ENCODE measurements around the gene TMEM266. TPM values are rescaled to one million over a fixed set of nuclear protein-coding genes. Genes with fewer than 3 reads are reported as not detected.

Gene TMEM266
- total RNA-seq, 4 donors from 2014 or later, result 0.17 to 0.40 TPM; not detected in 2

- intact Hi-C loops (cut with DNase I), result no loop called here
- no peak overlapping the region for H3K27ac ChIP-seq (replicated peaks in 1 of 4)
- 96% methylated on average over 13 of the region's 15 CpGs for WGBS
These were observed 116.8 kb downstream of the TMEM266 start for GRCh38 chr15:76176487-76177085.

DNA sequence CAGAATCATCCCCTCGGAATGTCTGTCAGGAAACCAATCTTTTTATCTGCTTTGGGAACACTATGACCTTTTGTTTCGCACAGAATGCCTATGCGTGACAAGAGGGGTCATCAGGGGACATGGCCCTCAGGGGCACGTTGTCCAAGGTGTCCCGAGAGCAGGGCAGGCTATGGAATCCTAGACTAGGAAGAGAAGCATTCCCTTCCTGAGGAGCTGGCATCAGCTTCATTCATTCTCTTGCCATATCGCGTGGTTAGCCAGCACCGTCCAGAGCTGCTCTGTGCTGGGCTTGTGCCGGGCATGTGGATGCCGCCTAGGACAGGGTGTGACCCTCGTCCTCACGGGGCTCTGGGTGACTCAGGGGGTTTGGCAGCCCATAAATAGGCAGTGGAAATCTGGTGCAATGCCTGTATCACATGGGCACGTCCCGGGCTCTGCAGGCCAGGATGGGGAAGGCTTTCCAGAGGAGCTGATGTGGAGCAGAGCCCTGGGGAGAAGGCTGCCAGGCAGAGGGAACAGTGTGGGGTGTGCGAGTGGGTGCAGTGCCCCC is 117.8 kb downstream of the TMEM266 start:
- peaks cover 0 to 47% (median 0%) of the 10 kb centered on the region in 4 donors for H3K27me3 ChIP-seq
- DNase-seq (ENCODE audit: extremely low spot score), result no peak
- no peak for TF ChIP-seq CTCF (IDR thresholded peaks at IDR 0.05)
- no peak for TF ChIP-seq EP300 (IDR thresholded peaks at IDR 0.05)
- peak; percentile 13 to 26 for TF ChIP-seq POLR2AphosphoS5 (IDR thresholded peaks at IDR 0.05)
- no peak overlapping the region for H3K4me3 ChIP-seq
- no peaks in the 10 kb centered on the region for H3K36me3 ChIP-seq
- WGBS, result 76% methylated on average over 7 of the region's 15 CpGs
- peaks cover 12 to 18% (median 13%) of the 10 kb centered on the region in 4 donors for H3K4me1 ChIP-seq
- H3K27ac ChIP-seq (replicated peaks in 1 of 4), result peak overlapping the region in 1 of 4 donors; percentile 19
- H3K9me3 ChIP-seq, result no peaks in the 10 kb centered on the region
- intact Hi-C loops (cut with DNase I), result no loop called here

More at GRCh38 chr15:76176487-76177085, 116.8 kb downstream of the TMEM266 start:
- TF ChIP-seq POLR2AphosphoS5 (IDR thresholded peaks at IDR 0.05) (no peak), POLR2A (IDR thresholded peaks at IDR 0.05; ENCODE audit: low read depth) (no peak), EP300 (IDR thresholded peaks at IDR 0.05) (no peak), CTCF (IDR thresholded peaks at IDR 0.05) (no peak)
- H3K9me3 ChIP-seq, result no peaks in the 10 kb centered on the region
- no peak overlapping the region for H3K4me3 ChIP-seq
- peaks cover 0 to 54% (median 0%) of the 10 kb centered on the region in 4 donors for H3K27me3 ChIP-seq
- peaks cover 12 to 23% (median 13%) of the 10 kb centered on the region in 4 donors for H3K4me1 ChIP-seq
- no peaks in the 10 kb centered on the region for H3K36me3 ChIP-seq
- no peak for DNase-seq (ENCODE audit: extremely low spot score)

- H3K9me3 ChIP-seq, result no peaks in the 10 kb centered on the region
- TF ChIP-seq POLR2A (IDR thresholded peaks at IDR 0.05; ENCODE audit: low read depth), result no peak
- peaks cover 0 to 44% (median 0%) of the 10 kb centered on the region in 4 donors for H3K27me3 ChIP-seq
- peak overlapping the region in 1 of 4 donors; percentile 19 for H3K27ac ChIP-seq (replicated peaks in 1 of 4)
- no peaks in the 10 kb centered on the region for H3K36me3 ChIP-seq
- WGBS, result 32% methylated on average over 21 of the region's 21 CpGs
- peaks cover 12 to 15% (median 13%) of the 10 kb centered on the region in 4 donors for H3K4me1 ChIP-seq
- H3K4me3 ChIP-seq, result no peak overlapping the region
- no peak for DNase-seq (ENCODE audit: extremely low spot score)
- intact Hi-C loops (cut with DNase I), result no loop called here
These were observed 118.7 kb downstream of the TMEM266 start for GRCh38 chr15:76178296-76179000.

- intact Hi-C loops (cut with DNase I), result no loop called here
These were observed 119.2 kb downstream of the TMEM266 start for GRCh38 chr15:76179023-76179422.

DNA sequence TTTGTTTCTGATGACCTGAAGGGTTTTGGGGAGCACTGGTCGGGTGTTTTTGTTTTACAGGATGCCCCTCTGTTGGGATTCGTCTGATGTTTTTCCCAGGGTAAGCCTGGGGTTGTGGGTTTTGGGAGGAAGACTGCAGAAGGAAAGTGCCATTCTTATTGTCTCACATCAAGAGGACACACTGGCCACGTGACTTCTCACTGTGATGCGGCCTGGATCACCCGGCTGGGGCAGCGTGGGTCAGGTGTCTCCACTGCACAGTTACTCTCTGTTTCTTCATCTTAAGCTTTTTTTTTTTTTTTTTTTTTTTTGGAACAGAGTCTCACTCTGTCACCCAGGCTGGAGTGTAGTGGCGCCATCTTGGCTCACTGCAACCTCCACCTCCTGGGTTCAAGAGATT is 120.5 kb downstream of the TMEM266 start:
- WGBS, result 89% methylated on average over 7 of the region's 7 CpGs
- DNase-seq (ENCODE audit: extremely low spot score), result no peak
- Histone ChIP-seq H3K4me3 (no peak overlapping the region), H3K27ac (replicated peaks in 1 of 4) (no peak overlapping the region), H3K36me3 (no peaks in the 10 kb centered on the region), H3K9me3 (no peaks in the 10 kb centered on the region), H3K4me1 (peaks cover 12 to 15% (median 13%) of the 10 kb centered on the region in 4 donors), H3K27me3 (peaks cover 0 to 44% (median 0%) of the 10 kb centered on the region in 4 donors)
- intact Hi-C loops (cut with DNase I), result no loop called here
- no peak for TF ChIP-seq EP300 (IDR thresholded peaks at IDR 0.05)
- no peak for TF ChIP-seq POLR2A (IDR thresholded peaks at IDR 0.05; ENCODE audit: low read depth)
- TF ChIP-seq CTCF (IDR thresholded peaks at IDR 0.05), result no peak
- no peak for TF ChIP-seq POLR2AphosphoS5 (IDR thresholded peaks at IDR 0.05)

More at GRCh38 chr15:76179023-76179422, 119.2 kb downstream of the TMEM266 start:
- no peak overlapping the region for H3K27ac ChIP-seq (replicated peaks in 1 of 4)
- DNase-seq (ENCODE audit: extremely low spot score), result no peak
- TF ChIP-seq EP300 (IDR thresholded peaks at IDR 0.05), result no peak
- no peak overlapping the region for H3K4me3 ChIP-seq
- no peaks in the 10 kb centered on the region for H3K9me3 ChIP-seq
- peaks cover 0 to 44% (median 0%) of the 10 kb centered on the region in 4 donors for H3K27me3 ChIP-seq
- 98% methylated on average over 4 of the region's 4 CpGs for WGBS
- H3K36me3 ChIP-seq, result no peaks in the 10 kb centered on the region
- peaks cover 12 to 15% (median 13%) of the 10 kb centered on the region in 4 donors for H3K4me1 ChIP-seq
